ENCODE results near the gene NAV2.

- TF ChIP-seq CTCF (IDR thresholded peaks at IDR 0.05; ENCODE audit: borderline replicate concordance, extremely low read depth, low read length, poor library complexity, severe bottlenecking) (no peak), EZH2 (IDR thresholded peaks at IDR 0.05; ENCODE audit: borderline replicate concordance, low read depth, low read length, severe bottlenecking) (no peak)
Measured at GRCh38 chr11:19774817-19775580, 62.4 kb downstream of the NAV2 start.

All from DND-41 (cell line).